ENCODE data around the gene NRG2. TPM values are rescaled to one million over a fixed set of nuclear protein-coding genes. Genes with fewer than 3 reads are reported as not detected.

The NRG2 gene
- total RNA-seq, 1 donor from 2014 or later = not detected

- DNase-seq (ENCODE audit: low spot score) = no peak
Observed at GRCh38 chr5:139946440-139946839, 96.7 kb downstream of the NRG2 start.

GRCh38 chr5:139946006-139946405, 97.1 kb downstream of the NRG2 start:
- DNase-seq (ENCODE audit: low spot score) = no peak

- no peak for DNase-seq (ENCODE audit: low spot score)
Observed at GRCh38 chr5:139942243-139942642, 100.9 kb downstream of the NRG2 start.

DNA sequence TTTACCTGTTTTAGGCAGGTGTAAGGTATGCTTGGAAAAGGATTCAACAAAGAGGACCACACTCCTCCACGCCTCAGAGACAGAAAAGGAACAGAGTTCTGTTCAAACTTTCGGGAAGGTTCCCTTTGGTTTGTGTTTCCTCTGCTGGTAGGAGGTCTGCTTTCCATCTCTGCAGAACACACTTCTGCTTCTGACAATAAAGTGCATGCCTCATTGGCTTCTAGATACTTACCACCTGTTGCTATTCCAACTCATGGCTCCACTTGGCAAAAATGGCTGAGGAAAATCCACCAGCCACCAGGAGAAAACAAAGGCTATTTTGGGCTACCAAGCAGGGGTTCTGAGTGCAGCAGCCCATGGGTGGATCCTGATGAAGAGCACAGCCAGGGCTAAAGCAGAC, 112.7 kb downstream of the NRG2 start:
- no peak for DNase-seq (ENCODE audit: low spot score)

DNA sequence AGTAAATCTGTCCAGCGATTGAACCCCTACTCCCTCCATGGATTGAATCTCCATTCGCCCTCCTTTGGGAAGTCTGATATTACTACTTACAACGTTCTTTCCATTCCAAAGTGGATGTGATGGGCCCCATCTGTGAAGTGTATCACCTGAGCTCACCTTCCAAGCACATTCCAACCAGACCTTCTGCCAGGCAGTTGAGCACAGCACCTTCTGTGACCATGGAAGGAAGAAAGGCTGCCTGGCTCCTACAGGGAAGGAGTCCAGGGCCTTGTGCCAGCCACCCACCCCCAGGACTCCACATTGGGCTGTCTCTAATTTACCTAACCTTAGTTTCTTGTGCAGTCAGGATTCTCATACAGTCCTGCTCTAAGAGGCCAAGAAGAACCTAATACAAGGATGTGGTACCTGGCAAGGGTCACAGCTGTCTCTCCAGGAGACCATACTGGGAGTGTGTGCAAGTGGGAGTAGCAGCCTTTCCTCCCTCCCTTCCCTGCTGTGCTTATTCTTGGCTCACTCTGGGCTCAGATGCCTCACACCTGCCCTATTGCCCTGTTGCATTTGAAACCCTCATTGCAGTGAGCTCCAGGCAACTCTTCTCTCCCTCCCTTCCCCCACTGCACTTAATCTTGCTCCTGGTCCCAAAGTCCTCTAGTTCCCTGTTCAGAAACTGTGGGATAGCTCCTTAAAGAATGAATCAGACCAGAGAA, 116.1 kb downstream of the NRG2 start:
- no peak for DNase-seq (ENCODE audit: low spot score)

- no peak for DNase-seq (ENCODE audit: low spot score)
Observed at GRCh38 chr5:139925650-139926640, 117.2 kb downstream of the NRG2 start.

DNA sequence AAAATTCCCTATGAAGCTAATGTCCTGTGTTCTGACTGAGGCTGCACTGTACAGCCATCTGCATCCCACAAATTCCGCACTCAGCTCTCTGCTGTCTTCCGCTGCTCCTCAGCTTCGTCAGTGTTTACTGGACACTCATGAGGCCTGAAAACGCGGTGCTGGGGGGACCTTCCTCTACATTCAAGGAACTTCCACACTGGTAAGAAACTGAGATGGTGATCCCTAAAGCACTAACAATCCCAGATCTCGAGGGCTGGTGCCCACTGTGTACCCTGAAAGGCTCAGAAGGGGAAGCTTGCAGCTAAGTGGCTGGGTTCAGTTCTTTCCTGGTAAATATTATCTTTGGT, 117.9 kb downstream of the NRG2 start:
- DNase-seq (ENCODE audit: low spot score) = no peak

DNA sequence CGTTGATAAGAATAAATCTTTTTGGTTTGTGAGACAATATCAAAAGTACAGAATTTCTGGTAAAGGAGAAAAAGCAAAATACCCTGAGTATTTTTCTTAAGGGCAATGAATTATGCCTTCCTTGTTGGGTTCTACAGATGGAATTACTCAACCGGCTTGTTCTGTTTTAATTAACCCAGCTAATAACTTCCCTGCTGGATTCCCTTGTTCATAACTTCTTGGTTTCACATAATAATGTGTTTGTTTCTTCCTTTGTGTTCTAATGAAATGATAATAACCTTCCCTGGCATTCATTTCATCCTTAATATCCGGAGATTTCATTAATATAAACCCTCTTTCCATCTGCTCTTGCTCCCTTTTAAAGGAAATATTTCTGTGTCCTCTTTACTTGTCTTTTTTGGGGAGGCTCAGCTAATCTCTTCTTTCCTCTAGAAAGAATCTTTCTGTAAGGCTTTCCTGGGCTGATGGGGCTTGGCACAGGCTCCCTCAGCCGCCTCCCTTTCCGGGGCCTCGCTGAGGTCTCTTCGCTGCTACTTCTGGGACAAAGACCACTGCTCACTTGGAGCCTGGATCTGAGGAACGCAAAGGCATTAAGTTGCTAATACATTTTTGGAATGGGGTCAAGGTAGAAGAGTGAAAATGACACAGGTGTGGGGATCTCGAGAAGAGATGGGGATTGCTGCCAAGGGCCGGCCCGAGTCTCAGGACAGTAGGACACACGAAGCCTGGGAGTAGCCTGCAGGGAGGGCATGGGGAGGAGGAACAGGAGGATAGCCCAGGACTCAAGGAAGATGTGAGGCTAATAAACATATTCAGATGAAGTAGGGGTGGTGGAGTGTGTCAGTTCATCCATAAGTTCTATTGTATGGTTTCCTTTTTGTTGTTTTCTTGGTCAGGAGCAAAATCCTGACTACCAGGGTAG, 118.5 kb downstream of the NRG2 start:
- peak; percentile 5 for DNase-seq (ENCODE audit: low spot score)

- DNase-seq (ENCODE audit: low spot score) = no peak
Observed at GRCh38 chr5:139919308-139919707, 123.8 kb downstream of the NRG2 start.

DNA sequence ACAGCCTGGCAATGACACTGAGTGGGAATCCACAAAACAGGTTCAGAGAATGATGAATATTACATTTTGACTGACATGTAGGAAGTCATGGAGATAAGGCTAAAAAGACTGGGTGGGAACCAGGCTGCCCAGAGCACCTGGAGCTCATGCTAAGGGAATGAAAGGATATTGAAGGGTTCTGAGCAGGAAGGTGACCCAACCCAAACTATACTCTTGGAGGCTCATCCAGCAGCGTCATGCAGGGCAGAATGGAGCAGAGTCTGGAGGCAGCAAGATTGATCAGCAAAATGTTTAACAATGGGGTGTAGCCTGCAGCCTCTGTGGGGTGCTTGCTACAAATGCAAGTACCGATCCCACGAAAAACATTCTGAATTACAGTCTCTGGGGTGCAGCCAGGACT, 127.3 kb downstream of the NRG2 start:
- DNase-seq (ENCODE audit: low spot score) = no peak

- no peak for DNase-seq (ENCODE audit: low spot score)
Observed at GRCh38 chr5:139915266-139915665, 127.8 kb downstream of the NRG2 start.

GRCh38 chr5:139914218-139914807, 128.8 kb downstream of the NRG2 start:
- DNase-seq (ENCODE audit: low spot score) = no peak

GRCh38 chr5:139912804-139913203, 130.3 kb downstream of the NRG2 start:
- no peak for DNase-seq (ENCODE audit: low spot score)

DNA sequence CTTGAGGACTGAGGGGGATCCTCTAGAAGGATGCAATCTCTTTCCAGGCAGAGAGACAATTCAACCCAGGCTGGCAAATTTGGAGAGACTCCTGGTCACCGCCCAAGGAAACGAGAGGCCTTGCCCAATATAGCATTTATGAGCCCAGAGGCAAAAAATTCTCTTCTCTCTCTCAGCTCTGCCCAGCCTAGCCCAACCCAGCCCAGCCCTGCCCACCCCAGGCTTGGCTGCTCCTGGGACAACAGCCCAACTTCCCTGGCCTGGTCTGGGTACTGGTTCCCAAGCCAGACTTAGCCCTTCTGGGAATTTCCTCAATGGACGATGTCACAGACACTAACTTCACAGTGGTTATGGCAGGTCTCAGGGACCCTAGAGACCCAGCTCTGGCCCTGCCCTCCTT, 130.9 kb downstream of the NRG2 start:
- DNase-seq (ENCODE audit: low spot score) = no peak

DNA sequence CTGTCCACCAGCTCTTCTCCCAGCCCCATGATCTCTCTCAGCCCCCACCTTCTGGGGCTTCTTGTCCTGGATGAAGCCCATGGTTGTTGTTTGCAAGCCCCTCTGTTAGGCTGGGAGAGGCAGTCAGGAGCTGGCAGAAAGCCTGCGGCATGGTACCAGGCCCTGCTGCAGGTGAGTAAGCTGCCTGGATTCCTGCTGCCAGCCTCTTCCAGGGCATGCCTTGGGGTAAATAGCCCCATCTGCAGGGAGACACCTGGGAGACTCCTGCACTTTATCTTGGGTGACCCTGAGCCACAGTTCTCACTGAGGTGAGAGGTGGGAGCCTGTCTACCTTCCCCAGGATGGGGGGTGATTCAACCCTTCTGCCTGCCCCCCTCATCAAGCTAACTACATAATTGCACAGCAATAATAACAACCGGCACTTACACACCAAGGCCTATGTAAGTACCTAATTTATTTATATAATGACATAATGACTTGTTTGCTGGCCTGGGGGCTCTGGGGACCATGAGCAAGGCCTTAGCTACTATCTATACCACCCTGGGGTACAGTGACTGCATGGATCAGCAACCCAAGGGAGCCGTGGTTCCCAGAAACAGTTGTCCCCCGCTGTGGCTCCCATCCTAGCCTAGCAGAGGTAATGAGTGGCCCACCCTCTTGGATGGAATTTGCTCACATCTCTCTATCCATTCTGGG, 131.5 kb downstream of the NRG2 start:
- no peak for DNase-seq (ENCODE audit: low spot score)

- DNase-seq (ENCODE audit: low spot score) = no peak
Observed at GRCh38 chr5:139910901-139911300, 132.2 kb downstream of the NRG2 start.

GRCh38 chr5:139910036-139910435, 133.1 kb downstream of the NRG2 start:
- DNase-seq (ENCODE audit: low spot score) = peak; percentile 9

- peak; percentile 18 for DNase-seq (ENCODE audit: low spot score)
Observed at GRCh38 chr5:139908749-139909148, 134.3 kb downstream of the NRG2 start.

DNA sequence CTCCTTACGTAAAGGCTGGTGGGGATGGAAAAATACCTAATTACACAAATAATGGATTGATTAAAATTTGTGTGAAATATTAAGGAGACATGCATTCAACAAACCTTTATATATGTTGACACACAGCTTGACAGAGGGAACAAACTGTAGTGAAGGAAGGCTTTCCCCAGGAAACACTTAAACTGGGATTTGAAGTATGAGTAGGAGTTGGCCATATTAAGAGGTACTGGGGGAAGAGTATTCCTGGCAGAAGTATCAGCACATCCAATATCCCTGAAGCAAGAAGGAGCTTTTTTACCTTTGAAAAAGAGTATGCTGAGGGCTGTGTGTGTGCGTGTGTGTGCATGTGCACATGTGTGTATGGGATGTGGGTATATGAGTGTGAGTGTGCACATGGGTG, 136.4 kb downstream of the NRG2 start:
- no peak for DNase-seq (ENCODE audit: low spot score)

- peak; percentile 54 for DNase-seq (ENCODE audit: low spot score)
Observed at GRCh38 chr5:139904816-139905661, 138.1 kb downstream of the NRG2 start.
